ENCODE measurements around the gene ZNF554. TPM values are rescaled to one million over a fixed set of nuclear protein-coding genes. Genes with fewer than 3 reads are reported as not detected.
"Not testable (repeated sequence)": the region's sequence is repeated elsewhere in the genome, so short reads cannot be mapped to it uniquely, and the experiment has no call there.

ZNF554 gene
- total and polyA plus RNA-seq, 4 experiments from 2014 or later: 0.72 to 10.5 (median 7.1) TPM

GRCh38 chr19:2813235-2814160 is 6.2 kb upstream of the ZNF554 start:
- CTCF ChIA-PET (ENCODE audit: partially characterized antibody): no interaction called here
- POLR2A ChIA-PET (ENCODE audit: partially characterized antibody): no interaction called here
- no peaks in the 10 kb centered on the region for H3K27me3 ChIP-seq (ENCODE audit: insufficient read depth, low read length)
- intact Hi-C loops (cut with micrococcal nuclease): loop anchor here (10.0 kb wide), 1 partner anchor 221 kb away; no protein-coding TSS in a partner anchor
- peaks cover 7% of the 10 kb centered on the region for H3K36me3 ChIP-seq (ENCODE audit: insufficient read depth, low read length)
- peak overlapping the region in 1 of 7 donors; percentile 60 for H3K27ac Mint-ChIP-seq
- H3K27ac ChIP-seq (ENCODE audit: low read depth, low read length): no peak overlapping the region
- no peaks in the 10 kb centered on the region for H3K9me3 Mint-ChIP-seq
- no peak for DNase-seq
- H3K36me3 Mint-ChIP-seq: peaks cover 10 to 13% of the 10 kb centered on the region in 2 donors
- no peaks in the 10 kb centered on the region for H3K4me1 ChIP-seq (ENCODE audit: insufficient read depth, low read length)
- no peaks in the 10 kb centered on the region for H3K9me3 ChIP-seq (ENCODE audit: control insufficient read depth in 1 of 2, low read length in 2 of 2)
- H3K4me1 Mint-ChIP-seq: peaks cover 0 to under 1% (median 0%) of the 10 kb centered on the region in 4 donors
- H3K27me3 Mint-ChIP-seq: no peaks in the 10 kb centered on the region
- no peak overlapping the region for H3K4me3 ChIP-seq (ENCODE audit: low read length in 2 of 2)
- no peak overlapping the region for H3K4me3 Mint-ChIP-seq

GRCh38 chr19:2814426-2814825 is 5.2 kb upstream of the ZNF554 start:
- Mint-ChIP-seq H3K36me3 (peaks cover 2 to 4% of the 10 kb centered on the region in 2 donors), H3K4me3 (no peak overlapping the region), H3K27me3 (no peaks in the 10 kb centered on the region), H3K9me3 (no peaks in the 10 kb centered on the region), H3K27ac (no peak overlapping the region), H3K4me1 (peaks cover 0 to 1% (median 0%) of the 10 kb centered on the region in 4 donors)
- no peaks in the 10 kb centered on the region for H3K9me3 ChIP-seq (ENCODE audit: control insufficient read depth in 1 of 2, low read length in 2 of 2)
- intact Hi-C loops (cut with micrococcal nuclease): loop anchor here (10.0 kb wide), 1 partner anchor 220 kb away; no protein-coding TSS in a partner anchor
- H3K27ac ChIP-seq (ENCODE audit: low read depth, low read length): no peak overlapping the region
- no peaks in the 10 kb centered on the region for H3K4me1 ChIP-seq (ENCODE audit: insufficient read depth, low read length)
- H3K27me3 ChIP-seq (ENCODE audit: insufficient read depth, low read length): no peaks in the 10 kb centered on the region
- H3K36me3 ChIP-seq (ENCODE audit: insufficient read depth, low read length): no peaks in the 10 kb centered on the region
- no peak for DNase-seq
- CTCF ChIA-PET (ENCODE audit: partially characterized antibody): no interaction called here
- POLR2A ChIA-PET (ENCODE audit: partially characterized antibody): no interaction called here
- H3K4me3 ChIP-seq (ENCODE audit: low read length in 2 of 2): no peak overlapping the region

- peaks cover 0 to 2% of the 10 kb centered on the region in 2 donors for H3K36me3 Mint-ChIP-seq
- H3K4me1 Mint-ChIP-seq: peaks cover 0 to 2% (median 1%) of the 10 kb centered on the region in 4 donors
- H3K27ac ChIP-seq (ENCODE audit: low read depth, low read length): no peak overlapping the region
- ChIA-PET POLR2A (ENCODE audit: partially characterized antibody) (no interaction called here), CTCF (ENCODE audit: partially characterized antibody) (no interaction called here)
- no peaks in the 10 kb centered on the region for H3K36me3 ChIP-seq (ENCODE audit: insufficient read depth, low read length)
- DNase-seq: no peak
- H3K9me3 Mint-ChIP-seq: no peaks in the 10 kb centered on the region
- peaks cover 1% of the 10 kb centered on the region for H3K4me1 ChIP-seq (ENCODE audit: insufficient read depth, low read length)
- H3K27ac Mint-ChIP-seq: no peak overlapping the region
- H3K4me3 ChIP-seq (ENCODE audit: low read length in 2 of 2): no peak overlapping the region
- H3K27me3 ChIP-seq (ENCODE audit: insufficient read depth, low read length): no peaks in the 10 kb centered on the region
- intact Hi-C loops (cut with micrococcal nuclease): loop anchor here (10.0 kb wide), 1 partner anchor 220 kb away; no protein-coding TSS in a partner anchor
- H3K27me3 Mint-ChIP-seq: no peaks in the 10 kb centered on the region
- no peak overlapping the region for H3K4me3 Mint-ChIP-seq
- H3K9me3 ChIP-seq (ENCODE audit: control insufficient read depth in 1 of 2, low read length in 2 of 2): no peaks in the 10 kb centered on the region
Observed at GRCh38 chr19:2815191-2815614, 4.5 kb upstream of the ZNF554 start.

- Histone ChIP-seq H3K27me3 (ENCODE audit: insufficient read depth, low read length) (no peaks in the 10 kb centered on the region), H3K4me3 (ENCODE audit: low read length in 2 of 2) (no peak overlapping the region), H3K36me3 (ENCODE audit: insufficient read depth, low read length) (no peaks in the 10 kb centered on the region), H3K4me1 (ENCODE audit: insufficient read depth, low read length) (peaks cover 8% of the 10 kb centered on the region), H3K9me3 (ENCODE audit: control insufficient read depth in 1 of 2, low read length in 2 of 2) (no peaks in the 10 kb centered on the region), H3K27ac (ENCODE audit: low read depth, low read length) (no peak overlapping the region)
- intact Hi-C loops (cut with micrococcal nuclease): loop anchor here (10.0 kb wide), 1 partner anchor 219 kb away; no protein-coding TSS in a partner anchor
- ChIA-PET CTCF (ENCODE audit: partially characterized antibody) (no interaction called here), POLR2A (ENCODE audit: partially characterized antibody) (interaction anchor here (0.6 kb wide), 1 partner anchor 375 kb away, joined by 3 read pairs; no protein-coding TSS in a partner anchor)
- Mint-ChIP-seq H3K9me3 (no peaks in the 10 kb centered on the region), H3K4me1 (peaks cover 0 to 7% (median 3%) of the 10 kb centered on the region in 4 donors), H3K27me3 (no peaks in the 10 kb centered on the region), H3K4me3 (no peak overlapping the region), H3K36me3 (peaks cover 0 to 2% of the 10 kb centered on the region in 2 donors), H3K27ac (peak overlapping the region in 1 of 7 donors; percentile 31)
- no peak for DNase-seq
Observed at GRCh38 chr19:2815923-2816322, 3.7 kb upstream of the ZNF554 start.

- Mint-ChIP-seq H3K27me3 (no peaks in the 10 kb centered on the region), H3K9me3 (no peaks in the 10 kb centered on the region), H3K4me3 (no peak overlapping the region), H3K4me1 (peaks cover 0 to 14% (median 3%) of the 10 kb centered on the region in 4 donors), H3K27ac (peak overlapping the region in 1 of 7 donors; percentile 76), H3K36me3 (no peaks in the 10 kb centered on the region)
- H3K27me3 ChIP-seq (ENCODE audit: insufficient read depth, low read length): no peaks in the 10 kb centered on the region
- DNase-seq: no peak
- no peak overlapping the region for H3K27ac ChIP-seq (ENCODE audit: low read depth, low read length)
- H3K4me3 ChIP-seq (ENCODE audit: low read length in 2 of 2): no peak overlapping the region
- intact Hi-C loops (cut with micrococcal nuclease): loop anchor here (10.0 kb wide), 1 partner anchor 218 kb away; no protein-coding TSS in a partner anchor
- POLR2A ChIA-PET (ENCODE audit: partially characterized antibody): no interaction called here
- H3K36me3 ChIP-seq (ENCODE audit: insufficient read depth, low read length): no peaks in the 10 kb centered on the region
- peaks cover 8% of the 10 kb centered on the region for H3K4me1 ChIP-seq (ENCODE audit: insufficient read depth, low read length)
- CTCF ChIA-PET (ENCODE audit: partially characterized antibody): no interaction called here
- no peaks in the 10 kb centered on the region for H3K9me3 ChIP-seq (ENCODE audit: control insufficient read depth in 1 of 2, low read length in 2 of 2)
Observed at GRCh38 chr19:2816641-2817040, 3.0 kb upstream of the ZNF554 start.

- H3K4me3 ChIP-seq (ENCODE audit: low read length in 2 of 2); CTCF ChIA-PET (ENCODE audit: partially characterized antibody); H3K4me1 ChIP-seq (ENCODE audit: insufficient read depth, low read length); H3K36me3 Mint-ChIP-seq; DNase-seq; H3K9me3 Mint-ChIP-seq; H3K27me3 ChIP-seq (ENCODE audit: insufficient read depth, low read length); H3K36me3 ChIP-seq (ENCODE audit: insufficient read depth, low read length); POLR2A ChIA-PET (ENCODE audit: partially characterized antibody); H3K9me3 ChIP-seq (ENCODE audit: control insufficient read depth in 1 of 2, low read length in 2 of 2); H3K27ac ChIP-seq (ENCODE audit: low read depth, low read length); H3K27me3 Mint-ChIP-seq: not testable (repeated sequence)
- Mint-ChIP-seq H3K27ac (peak overlapping the region in 1 of 7 donors; percentile 76), H3K4me1 (peaks cover 0 to 18% (median 3%) of the 10 kb centered on the region in 4 donors), H3K4me3 (peak overlapping the region in 3 of 8 donors; percentile 1 to 39 (median 1))
- intact Hi-C loops (cut with micrococcal nuclease): loop anchor here (10.0 kb wide), 1 partner anchor 217 kb away; no protein-coding TSS in a partner anchor
Observed at GRCh38 chr19:2817237-2817829, 2.3 kb upstream of the ZNF554 start.

Measured in CD4-positive, alpha-beta memory T cell (primary cell).